Measurements from ENCODE around the gene CDC34.
"Not testable (repeated sequence)": the region's sequence is repeated elsewhere in the genome, so short reads cannot be mapped to it uniquely, and the experiment has no call there.

Gene CDC34

DNA sequence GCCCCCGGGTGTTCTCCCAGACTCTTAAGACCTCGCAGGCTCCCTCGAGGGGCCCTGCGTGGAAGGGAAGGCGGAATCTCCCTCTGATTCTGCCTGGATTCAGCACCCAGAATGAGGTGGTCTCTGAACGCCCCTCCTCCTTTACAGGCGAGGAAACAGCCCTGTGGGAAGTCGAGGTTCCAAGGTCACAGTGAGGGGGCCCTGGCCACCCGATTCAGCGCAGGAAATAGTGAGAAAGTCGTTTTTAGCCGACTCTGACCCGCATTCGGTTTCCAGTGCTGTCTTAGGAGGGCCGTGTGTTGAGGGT, 41.9 kb downstream of the CDC34 start:
- DNase-seq (ENCODE audit: low read depth in 2 of 2): no peak

DNA sequence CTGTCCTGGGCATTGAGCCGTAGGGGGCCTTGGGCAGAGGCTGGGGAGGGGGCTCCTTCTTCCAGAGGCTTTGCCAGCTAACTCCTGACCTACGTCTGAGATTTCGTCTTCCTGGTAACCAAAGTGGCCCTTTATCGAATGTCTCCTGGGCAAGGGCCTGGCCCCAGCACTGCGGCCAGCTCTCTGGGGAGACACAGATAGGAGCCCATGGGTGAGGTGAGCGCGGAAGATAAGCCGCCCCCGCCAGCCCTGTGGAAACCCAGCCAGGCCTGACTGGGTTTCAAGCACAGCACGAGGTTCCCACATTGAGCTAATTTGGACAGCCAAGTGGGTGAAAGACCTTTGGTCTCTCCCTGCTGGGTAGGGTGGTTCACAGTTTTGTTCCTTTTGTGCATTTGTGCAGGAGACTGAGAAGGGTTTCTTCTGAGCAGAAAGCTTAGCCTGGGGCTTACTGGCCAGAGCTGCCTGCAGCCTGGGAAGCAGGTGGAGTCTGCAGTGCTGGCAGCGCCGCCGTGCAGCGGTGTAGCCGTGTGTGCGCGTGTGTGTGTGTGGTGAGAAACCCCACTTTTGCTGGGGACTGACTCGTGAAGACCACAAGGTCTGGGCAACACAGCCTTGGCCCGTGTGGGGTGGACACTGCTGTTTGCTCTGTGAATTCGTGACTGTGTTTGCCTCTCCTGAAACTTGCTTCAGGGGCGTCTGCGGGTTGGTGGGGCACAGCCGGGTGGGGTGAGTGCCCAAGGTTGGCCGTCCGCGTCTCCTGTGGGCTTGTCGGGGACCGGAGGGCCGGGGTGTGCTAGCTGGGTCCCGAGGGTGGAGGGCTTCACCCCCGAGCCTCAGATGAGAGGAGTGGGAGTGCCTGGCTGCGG, 43.3 kb downstream of the CDC34 start:
- no peak for DNase-seq (ENCODE audit: low read depth in 2 of 2)

DNA sequence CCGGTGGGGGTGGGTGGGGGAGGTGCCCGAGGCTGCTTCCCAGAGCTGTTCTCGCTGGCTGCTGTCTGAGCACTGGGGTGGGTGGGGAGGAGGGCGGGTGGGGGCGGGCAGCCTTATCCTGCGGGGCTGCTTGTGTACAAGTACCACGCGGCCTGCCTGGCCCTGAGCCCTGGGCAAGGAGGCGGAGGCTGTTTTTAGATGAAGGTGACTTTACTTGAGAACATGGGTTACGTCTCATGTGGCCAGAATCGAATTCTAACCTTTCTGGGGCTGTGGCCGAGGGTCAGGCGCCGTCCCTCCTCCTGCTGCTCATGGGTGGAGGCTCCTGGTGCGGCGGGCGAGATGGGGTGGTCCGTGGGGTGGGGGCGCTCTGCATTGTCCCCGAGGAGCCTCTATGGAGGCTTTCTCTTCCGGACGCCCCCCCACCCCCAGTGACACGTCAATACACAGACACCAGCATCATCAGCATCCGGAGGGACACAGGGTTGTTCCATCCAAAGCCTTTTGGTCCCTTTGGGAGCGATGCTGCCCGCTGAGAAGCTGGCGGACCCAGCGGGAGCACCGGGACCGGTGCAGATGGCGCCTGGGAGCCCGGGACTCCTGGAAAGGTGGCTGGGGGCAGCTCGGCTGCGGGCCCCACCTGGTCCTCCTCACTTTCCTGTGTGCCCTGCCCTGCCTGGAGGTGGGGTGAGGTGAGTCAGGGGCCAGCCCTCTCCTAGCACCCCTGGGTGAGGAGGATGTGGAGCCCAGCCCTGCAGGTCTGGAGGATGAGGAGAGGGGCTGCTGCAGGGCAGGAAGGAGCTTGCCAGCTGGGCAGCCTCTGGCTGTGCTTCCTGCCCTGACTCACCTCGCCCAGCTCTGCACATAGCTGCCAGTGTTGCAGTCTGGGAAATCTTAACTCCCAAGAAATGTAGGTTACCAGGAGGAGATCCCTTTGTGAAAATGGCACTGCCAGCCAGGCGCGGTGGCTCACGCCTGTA, 44.3 kb downstream of the CDC34 start:
- no peak for DNase-seq (ENCODE audit: low read depth in 2 of 2)

DNA sequence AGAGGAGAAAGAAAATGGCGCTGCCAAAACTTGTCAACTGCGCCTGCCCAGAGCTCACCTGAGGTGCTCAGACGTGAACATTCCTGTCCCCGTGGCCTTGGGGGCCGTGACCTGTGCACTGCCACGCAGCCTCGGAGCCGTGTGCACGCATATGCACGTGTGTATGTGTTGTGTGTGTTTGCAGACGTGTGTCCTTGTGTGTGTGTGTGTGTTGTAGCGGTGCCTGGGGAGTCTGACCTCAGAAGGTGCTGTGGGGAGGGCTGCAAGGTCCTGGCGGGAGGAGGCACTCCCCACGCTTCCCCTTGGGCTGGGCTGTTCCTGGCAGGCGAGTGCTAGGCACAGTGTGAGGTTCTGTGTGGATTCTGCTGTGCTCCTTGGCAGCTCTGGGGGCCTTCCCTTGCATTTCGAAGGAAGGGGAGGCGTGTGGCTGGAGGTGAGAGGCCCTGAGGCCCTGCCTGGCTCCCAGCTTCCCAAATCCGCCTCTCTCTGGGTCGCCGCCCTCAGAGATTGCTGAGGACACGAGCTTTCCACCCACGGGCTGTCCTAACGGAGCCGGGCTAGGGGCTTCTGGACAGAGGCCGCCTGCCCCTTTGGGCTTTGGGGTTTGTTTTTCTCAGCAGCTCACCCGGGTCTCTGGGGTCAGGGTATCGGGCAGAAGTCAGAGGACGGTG, 45.3 kb downstream of the CDC34 start:
- no peak for DNase-seq (ENCODE audit: low read depth in 2 of 2)

DNA sequence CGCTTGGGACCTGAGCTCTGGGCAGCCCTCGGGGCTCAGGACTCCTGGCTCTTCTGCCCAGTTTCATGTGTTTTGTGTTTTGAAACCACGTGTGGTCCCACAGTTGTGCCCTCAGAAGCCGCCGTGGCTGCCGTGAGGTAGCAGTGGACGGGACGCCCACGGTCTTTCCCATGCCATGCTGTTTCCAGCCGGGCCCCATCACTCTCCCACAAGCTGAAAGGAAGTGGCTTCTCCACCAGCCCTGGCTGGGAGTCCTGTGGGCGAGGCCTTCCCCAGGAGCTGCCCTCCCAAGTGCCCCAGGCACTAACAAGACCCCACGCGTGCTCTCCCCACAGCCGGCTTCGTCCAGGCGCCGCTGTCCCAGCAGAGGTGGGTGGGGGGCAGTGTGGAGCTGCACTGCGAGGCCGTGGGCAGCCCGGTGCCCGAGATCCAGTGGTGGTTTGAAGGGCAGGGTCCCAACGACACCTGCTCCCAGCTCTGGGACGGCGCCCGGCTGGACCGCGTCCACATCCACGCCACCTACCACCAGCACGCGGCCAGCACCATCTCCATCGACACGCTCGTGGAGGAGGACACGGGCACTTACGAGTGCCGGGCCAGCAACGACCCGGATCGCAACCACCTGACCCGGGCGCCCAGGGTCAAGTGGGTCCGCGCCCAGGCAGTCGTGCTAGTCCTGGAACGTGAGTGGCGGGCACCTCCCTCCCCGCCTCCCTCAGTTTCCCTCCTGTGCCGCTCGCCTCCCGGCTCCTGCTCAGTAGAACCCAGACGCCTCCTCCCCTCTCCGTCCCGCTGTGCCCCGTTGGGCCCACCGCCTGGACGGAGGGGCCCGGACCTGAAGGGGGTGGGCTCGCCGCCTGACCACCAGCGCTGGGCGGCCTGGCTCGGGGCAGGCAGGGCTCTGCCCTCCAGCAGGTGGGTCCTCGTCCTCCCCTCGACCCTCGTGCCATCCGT, 46.2 kb downstream of the CDC34 start:
- DNase-seq (ENCODE audit: low read depth in 2 of 2): no peak

DNA sequence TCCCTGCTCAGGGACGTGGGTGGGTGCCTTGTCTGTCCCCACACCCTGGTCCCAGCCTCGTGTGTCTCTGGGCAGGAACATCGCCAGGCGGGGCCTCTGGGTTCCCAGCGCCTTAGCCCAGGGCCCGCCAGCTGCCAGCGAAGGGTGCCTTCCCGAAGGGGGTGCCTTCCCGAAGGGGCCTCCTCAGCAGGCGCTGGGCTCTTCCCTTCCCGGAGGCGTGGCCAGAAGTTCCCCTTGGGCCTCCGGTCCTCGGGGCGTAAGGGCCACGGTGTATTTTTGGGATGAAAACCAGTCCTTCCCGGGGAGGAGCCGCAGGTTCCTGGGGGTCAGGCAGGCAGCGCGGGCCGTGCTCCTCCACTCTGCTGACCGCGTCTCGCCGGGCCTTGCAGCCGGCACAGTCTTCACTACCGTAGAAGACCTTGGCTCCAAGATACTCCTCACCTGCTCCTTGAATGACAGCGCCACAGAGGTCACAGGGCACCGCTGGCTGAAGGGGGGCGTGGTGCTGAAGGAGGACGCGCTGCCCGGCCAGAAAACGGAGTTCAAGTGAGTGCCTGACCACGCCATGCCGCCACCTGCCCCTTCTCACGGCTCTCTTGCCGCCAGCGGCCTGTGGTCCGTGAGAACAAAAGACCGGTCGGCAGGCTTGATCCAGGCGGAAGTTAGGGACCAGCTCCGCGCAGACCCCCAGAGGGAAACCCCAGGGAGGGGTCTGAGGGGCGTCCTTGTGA, 47.7 kb downstream of the CDC34 start:
- no peak for DNase-seq (ENCODE audit: low read depth in 2 of 2)

DNA sequence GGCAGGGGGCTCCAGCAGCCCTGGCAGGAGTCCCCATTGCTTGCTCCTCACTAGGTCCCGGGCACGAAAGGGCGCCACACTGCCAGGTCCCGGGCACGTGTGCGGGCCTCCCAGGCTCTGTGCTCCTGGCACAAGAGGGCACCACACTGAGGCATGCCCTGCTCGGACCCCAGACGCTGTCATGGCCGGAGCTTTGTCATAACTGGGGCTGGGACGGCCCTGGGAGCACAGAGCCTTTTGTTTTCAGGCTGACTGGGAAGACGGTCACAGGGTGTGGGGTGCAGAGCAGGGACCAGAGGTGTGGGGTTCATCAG, 48.2 kb downstream of the CDC34 start:
- no peak for DNase-seq (ENCODE audit: low read depth in 2 of 2)

DNA sequence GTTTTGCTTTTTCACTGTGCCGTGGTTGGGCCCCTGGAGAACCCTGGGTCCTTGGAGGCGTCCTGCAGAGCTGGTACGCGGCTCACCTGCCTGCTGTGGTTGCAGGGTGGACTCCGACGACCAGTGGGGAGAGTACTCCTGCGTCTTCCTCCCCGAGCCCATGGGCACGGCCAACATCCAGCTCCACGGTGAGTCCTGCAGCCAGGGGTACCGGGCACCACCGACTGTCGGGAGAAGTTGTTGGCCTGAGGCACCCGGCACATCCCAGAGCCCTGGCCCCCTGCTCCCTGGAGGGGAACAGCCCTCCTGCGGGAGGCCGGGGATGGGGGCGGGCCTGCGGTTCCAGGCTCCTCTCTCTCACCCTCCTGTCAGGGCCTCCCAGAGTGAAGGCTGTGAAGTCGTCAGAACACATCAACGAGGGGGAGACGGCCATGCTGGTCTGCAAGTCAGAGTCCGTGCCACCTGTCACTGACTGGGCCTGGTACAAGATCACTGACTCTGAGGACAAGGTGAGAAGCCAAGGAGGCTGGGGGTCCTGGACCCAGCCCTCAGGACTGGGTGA, 48.8 kb downstream of the CDC34 start:
- no peak for DNase-seq (ENCODE audit: low read depth in 2 of 2)

DNA sequence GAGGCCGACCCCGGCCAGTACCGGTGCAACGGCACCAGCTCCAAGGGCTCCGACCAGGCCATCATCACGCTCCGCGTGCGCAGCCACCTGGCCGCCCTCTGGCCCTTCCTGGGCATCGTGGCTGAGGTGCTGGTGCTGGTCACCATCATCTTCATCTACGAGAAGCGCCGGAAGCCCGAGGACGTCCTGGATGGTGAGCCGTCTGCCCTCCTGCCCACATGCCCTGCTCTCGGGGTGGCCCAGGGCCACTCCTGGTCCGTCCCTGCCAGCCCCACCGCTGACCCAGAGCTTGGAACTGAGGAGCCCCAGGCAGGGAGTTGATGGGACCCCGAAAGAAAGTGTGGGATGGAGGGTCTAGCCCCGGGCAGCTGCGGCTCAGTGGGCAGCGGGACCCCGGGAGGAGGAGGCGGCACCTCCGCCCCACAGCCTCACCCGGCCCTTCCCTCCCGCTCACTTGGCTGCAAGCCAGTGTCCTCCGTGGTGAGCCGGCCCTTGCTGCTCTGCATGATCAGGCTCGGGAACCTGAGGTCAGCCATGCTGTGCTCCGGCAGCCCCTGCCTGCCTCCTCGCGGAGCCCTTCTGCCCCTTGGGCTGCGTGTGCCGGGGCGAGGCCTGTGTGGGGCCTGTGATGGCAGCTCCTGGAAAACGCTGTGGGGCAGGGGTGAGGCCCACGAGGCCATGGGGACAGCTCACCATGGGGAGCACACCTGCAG, 50.0 kb downstream of the CDC34 start:
- no peak for DNase-seq (ENCODE audit: low read depth in 2 of 2)

DNA sequence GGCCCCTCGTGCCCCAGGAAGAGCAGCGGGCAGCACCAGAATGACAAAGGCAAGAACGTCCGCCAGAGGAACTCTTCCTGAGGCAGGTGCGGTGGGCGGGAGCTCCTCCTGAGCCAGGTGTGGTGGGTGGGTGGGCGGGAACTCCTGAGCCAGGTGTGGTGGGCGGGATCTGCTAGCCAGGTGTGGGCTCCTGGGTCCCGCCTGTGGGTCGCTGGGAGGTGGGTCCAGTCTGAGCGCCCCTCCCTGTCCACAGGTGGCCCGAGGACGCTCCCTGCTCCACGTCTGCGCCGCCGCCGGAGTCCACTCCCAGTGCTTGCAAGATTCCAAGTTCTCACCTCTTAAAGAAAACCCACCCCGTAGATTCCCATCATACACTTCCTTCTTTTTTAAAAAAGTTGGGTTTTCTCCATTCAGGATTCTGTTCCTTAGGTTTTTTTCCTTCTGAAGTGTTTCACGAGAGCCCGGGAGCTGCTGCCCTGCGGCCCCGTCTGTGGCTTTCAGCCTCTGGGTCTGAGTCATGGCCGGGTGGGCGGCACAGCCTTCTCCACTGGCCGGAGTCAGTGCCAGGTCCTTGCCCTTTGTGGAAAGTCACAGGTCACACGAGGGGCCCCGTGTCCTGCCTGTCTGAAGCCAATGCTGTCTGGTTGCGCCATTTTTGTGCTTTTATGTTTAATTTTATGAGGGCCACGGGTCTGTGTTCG, 51.1 kb downstream of the CDC34 start:
- DNase-seq (ENCODE audit: low read depth in 2 of 2): no peak

DNA sequence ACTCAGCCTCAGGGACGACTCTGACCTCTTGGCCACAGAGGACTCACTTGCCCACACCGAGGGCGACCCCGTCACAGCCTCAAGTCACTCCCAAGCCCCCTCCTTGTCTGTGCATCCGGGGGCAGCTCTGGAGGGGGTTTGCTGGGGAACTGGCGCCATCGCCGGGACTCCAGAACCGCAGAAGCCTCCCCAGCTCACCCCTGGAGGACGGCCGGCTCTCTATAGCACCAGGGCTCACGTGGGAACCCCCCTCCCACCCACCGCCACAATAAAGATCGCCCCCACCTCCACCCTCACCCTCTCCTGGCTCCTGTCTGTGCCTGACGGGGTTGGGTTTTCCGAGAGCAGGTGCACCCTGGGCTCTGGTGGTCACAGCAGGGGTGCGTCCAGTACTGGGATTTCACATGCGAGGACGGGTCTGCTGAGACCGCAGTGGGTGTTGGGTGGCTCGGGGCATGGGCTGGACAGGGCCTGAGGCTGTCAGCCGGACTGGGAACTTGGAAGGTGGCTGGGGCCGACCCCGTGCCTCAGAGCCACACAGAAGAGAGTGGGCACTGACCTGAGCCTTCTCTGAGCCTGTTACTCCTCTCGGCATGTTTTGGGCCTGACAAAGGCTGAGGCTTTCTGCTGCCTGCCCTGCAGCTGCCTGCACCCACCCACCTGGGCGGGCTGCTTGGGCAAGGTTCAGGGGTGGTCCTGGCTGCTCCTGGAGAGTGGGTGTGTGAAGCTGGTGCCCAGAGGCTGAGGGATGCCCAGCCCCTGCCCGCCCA, 51.8 kb downstream of the CDC34 start:
- no peak for DNase-seq (ENCODE audit: low read depth in 2 of 2)

DNA sequence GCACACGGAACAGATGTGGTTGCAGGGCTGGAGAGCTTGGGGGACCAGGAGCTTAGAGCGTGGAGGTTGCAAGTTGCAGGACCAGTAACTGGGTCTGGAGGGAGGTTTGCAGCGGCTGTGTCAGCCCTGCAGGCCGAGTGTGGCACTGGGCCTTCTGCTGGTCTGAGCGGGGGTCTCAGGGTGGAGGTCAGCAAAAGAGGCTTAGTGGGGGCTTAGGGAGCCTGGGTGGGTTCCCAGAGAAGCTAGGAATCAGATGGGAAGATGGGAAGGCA, 52.3 kb downstream of the CDC34 start:
- DNase-seq (ENCODE audit: low read depth in 2 of 2): no peak

DNA sequence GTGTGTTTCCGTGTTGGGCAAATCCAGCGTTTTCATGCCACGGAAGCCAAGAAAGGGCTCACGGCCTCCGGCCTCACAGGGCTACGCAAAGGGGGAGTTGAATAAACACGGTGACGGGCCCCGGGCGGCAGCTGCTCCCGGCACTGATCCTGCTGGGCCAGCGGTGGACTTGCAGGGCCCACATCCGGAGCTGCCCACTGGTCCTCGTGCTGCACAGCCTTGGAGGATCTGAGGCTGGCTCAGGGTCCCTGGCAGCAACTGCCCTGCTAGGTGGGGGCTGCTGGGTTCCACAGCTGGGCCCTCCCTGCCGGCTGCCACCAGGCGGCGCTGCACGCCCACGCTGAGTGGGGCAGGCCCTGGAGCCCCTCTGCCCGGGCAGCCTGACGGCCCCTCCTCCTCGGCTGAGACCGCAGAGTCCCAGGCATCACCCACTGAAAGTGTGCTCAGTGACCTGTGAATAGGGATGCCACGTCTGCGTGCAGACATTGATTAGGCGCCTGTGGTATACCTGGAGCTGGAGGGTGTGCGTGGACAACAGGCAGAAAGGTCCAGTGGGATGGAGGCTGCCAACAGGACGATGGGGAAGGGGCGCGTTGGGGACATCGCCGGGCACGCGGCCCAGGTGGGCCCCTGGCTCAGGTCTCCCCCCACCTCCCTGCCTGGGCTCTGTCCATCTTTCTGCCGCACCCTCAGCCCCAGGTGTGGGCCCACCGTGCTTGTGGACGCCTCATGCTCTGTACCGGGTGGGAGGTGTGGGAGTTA, 52.9 kb downstream of the CDC34 start:
- DNase-seq (ENCODE audit: low read depth in 2 of 2): no peak

DNA sequence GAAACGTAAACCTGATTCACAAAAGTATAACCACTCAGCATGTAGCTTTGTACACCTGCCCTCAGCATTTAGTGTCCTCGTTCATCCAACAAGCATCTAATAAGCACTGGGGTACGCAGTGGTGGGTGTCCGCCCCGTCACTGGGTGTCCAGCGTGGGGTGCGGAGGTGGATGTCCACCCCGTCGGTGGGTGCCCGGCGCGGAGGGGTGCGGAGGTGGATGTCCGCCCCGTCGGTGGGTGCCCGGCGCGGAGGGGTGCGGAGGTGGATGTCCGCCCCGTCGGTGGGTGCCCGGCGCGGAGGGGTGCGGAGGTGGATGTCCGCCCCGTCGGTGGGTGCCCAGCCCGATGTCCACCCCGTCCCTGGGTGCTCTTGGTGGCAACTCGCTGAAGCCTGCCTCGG, 53.6 kb downstream of the CDC34 start:
- not testable (repeated sequence) for DNase-seq (ENCODE audit: low read depth in 2 of 2)

DNA sequence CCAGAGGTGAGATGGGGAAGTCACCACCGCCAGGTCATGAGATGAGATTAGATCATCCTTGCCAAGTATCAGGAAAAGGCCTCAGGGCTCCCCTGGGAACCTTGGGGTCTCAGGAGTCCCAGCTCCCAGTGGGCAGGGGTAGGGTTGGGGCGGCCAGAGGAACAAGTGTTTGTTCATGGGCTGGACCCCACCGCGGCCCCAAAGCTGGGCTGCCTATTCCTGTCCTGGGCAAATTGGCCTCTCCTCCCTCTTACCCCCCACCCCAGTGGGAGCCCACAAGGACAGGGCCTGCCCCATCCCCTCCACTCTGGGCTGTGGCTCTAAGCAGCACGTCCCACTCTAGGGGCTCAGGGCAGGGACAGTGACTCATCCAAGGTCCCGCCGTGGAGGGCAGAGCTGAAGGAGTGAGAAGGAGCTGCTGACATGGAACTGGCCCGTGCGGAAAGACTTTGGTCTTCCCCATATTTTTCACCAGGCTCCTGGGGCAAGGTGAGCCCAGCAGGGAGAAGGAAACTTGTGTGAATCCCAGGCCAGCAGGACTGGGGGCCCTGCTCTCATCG, 54.1 kb downstream of the CDC34 start:
- no peak for DNase-seq (ENCODE audit: low read depth in 2 of 2)

DNA sequence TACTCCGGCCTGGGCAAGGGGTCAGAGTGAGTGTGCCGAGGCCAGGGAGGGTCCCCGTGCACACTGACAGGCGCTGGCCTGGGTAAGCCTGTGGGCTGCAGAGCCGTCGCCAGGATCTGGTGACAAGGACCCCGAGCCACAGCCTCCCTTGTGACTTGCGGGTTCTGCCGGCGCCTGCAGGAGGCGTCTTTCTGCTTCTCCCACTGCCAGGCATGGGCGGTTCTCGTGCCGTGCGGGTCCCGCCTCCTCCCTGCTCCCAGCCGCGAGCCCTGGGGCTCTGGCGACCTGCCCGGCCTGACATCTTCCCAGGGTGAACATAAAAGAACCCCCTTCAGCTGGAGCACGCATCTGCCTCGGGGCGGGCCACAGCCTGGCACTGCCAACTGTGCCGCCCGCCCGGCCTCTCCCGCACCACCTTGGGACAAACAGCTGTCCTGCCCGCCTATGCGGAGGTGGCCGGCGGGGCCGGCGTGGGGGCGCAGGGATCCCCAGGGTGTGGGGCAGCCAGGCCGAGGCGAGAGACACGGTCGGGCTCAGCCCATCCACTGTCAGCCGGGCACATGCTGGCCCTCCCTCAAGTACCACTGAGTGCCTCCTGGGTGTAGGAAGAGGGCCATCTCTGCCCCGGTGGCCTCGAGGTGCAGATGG, 56.7 kb downstream of the CDC34 start:
- DNase-seq (ENCODE audit: low read depth in 2 of 2): peak in 1 of 2 donors; percentile 35
